OCI-LY1 (cell line): Measurements from ENCODE around the gene TBC1D2B.

Experiments
- H2AFZ ChIP-seq: fragments of 200-600 bp; sonication (generic), shearing (Covaris generic); 2 replicates; pipeline ENCODE4 v1.6.0; 2014; ENCODE audit warnings: antibody characterized with exemption, mild to moderate bottlenecking, low read length
- H3F3A ChIP-seq: fragments of 200-600 bp; sonication (generic), shearing (Covaris generic); 2 replicates; pipeline ENCODE4 v1.6.0; 2014; ENCODE audit warnings: mild to moderate bottlenecking, antibody characterized with exemption, low read length, moderate library complexity; ENCODE audit not compliant: insufficient read depth
- H3K27ac ChIP-seq: fragments of 200-600 bp; sonication (generic); 2 replicates; pipeline ENCODE4 v1.5.1; 2014; ENCODE audit warnings: low read length, mixed run types, mild to moderate bottlenecking, low read depth; ENCODE audit not compliant: poor library complexity, severe bottlenecking
- H3K27me3 ChIP-seq: fragments of 200-600 bp; sonication (generic); 2 replicates; pipeline ENCODE4 v1.6.0; 2014; ENCODE audit warnings: antibody characterized with exemption, mild to moderate bottlenecking, low read length, moderate library complexity; ENCODE audit not compliant: insufficient read depth
- H3K36me3 ChIP-seq: fragments of 200-600 bp; sonication (generic); 2 replicates; pipeline ENCODE4 v1.6.1; 2014; ENCODE audit warnings: mild to moderate bottlenecking, antibody characterized with exemption, low read length, moderate library complexity, mixed read lengths; ENCODE audit not compliant: insufficient read depth
- H3K4me1 ChIP-seq: fragments of 200-600 bp; sonication (generic); 2 replicates; pipeline ENCODE4 v1.5.1; 2014; ENCODE audit warnings: mild to moderate bottlenecking, low read length, moderate library complexity; ENCODE audit not compliant: insufficient read depth, severe bottlenecking
- H3K4me2 ChIP-seq: fragments of 200-600 bp; sonication (generic), shearing (Covaris generic); 2 replicates; pipeline ENCODE4 v1.6.1; 2014; ENCODE audit warnings: low read length
- H3K4me3 ChIP-seq: fragments of 200-600 bp; sonication (generic); 2 replicates; pipeline ENCODE4 v1.5.1; 2014; ENCODE audit warnings: low read length, low read depth, mild to moderate bottlenecking, mixed read lengths; ENCODE audit not compliant: poor library complexity, severe bottlenecking
- H3K79me2 ChIP-seq: fragments of 200-600 bp; shearing (Covaris generic); 2 replicates; pipeline ENCODE4 v1.6.1; 2016; ENCODE audit warnings: mixed run types, low read length, mixed read lengths; ENCODE audit not compliant: insufficient read depth
- H3K9ac ChIP-seq: fragments of 200-600 bp; sonication (generic), shearing (Covaris generic); 2 replicates; pipeline ENCODE4 v1.6.1; 2014; ENCODE audit warnings: mild to moderate bottlenecking, low read length, mixed read lengths
- H3K9me2 ChIP-seq: fragments of 200-600 bp; sonication (generic), shearing (Covaris generic); 2 replicates; pipeline ENCODE4 v1.6.1; 2014; ENCODE audit warnings: low read depth, mild to moderate bottlenecking, low read length, mixed read lengths
- H3K9me3 ChIP-seq: fragments of 200-600 bp; shearing (Covaris generic); 2 replicates; pipeline ENCODE4 v1.6.1; 2014; ENCODE audit warnings: low read length, mixed read lengths
- H4K20me1 ChIP-seq: fragments of 200-600 bp; sonication (generic), shearing (Covaris generic); 2 replicates; pipeline ENCODE4 v1.6.0; 2016; ENCODE audit warnings: mild to moderate bottlenecking, low read length; ENCODE audit not compliant: insufficient read depth
- EZH2 ChIP-seq: fragments of 200-600 bp; sonication (generic), shearing (Covaris generic); IDR thresholded peaks from 2 replicates; pipeline ENCODE4 v1.8.0; 2017; ENCODE audit warnings: borderline replicate concordance, mixed run types, mild to moderate bottlenecking, antibody characterized with exemption, low read length, moderate library complexity, mixed read lengths
- TF ChIP-seq, protein P1 (sequence below): fragments of 200-600 bp; sonication (generic), shearing (Covaris generic); IDR thresholded peaks from 2 replicates; pipeline ENCODE4 v1.5.1; 2017; ENCODE audit warnings: mild to moderate bottlenecking, antibody characterized with exemption, low read length, moderate library complexity, mixed read lengths

The TBC1D2B gene

DNA sequence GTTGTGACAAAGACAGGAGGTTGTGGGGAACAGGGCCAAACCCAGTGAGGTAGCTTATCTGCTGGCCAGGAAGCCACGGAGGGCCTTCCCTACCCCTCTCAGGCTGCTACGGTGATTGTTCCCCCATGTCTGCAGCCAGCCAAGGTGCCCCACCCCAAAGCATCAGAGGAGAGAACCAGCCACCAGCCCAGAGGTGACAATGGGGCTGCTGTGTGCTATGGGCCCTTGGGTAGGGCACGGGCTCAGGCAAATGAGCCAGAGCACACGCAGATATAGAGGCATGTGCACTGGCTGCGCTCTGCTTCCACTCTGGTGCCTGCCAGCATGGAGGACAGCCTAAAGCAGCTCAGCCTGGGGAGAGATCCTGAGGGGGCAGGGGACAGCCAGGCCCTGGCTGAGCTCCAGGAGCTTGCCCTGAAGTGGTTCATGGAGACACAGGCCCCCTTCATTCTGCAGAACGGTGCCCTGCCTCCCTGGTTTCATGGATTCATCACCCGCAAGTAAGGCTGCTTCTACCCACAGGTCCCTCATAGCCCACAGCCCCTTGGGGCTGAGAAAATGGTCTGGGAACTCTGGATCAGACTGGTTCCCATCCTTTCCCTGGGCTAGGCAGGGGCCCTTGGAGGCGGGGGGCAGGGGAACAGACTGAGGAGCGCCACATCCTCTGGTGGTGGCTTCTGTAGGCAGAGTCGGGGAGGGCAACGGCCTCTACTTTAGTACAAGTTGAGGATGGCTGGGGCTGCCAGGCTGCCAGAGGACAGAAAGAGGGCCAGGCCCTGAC, 14.9 kb upstream of the TBC1D2B start, which contains the start of gene SH2D7:
Gene SH2D7, plus strand, starts transcription at position 301 of the 781 bp plus-strand sequence. Its CDS starts 24 bp downstream, at position 325.
- H3K9me3 ChIP-seq = no peaks in the 10 kb centered on the region
- H3K4me1 ChIP-seq = no peaks in the 10 kb centered on the region
- H3K9ac ChIP-seq = no peak within 1 kb of the TSS
- no peak within 1 kb of the TSS for H3K4me3 ChIP-seq
- H3K27ac ChIP-seq = no peak within 1 kb of the TSS
- TF ChIP-seq, protein P1, sequence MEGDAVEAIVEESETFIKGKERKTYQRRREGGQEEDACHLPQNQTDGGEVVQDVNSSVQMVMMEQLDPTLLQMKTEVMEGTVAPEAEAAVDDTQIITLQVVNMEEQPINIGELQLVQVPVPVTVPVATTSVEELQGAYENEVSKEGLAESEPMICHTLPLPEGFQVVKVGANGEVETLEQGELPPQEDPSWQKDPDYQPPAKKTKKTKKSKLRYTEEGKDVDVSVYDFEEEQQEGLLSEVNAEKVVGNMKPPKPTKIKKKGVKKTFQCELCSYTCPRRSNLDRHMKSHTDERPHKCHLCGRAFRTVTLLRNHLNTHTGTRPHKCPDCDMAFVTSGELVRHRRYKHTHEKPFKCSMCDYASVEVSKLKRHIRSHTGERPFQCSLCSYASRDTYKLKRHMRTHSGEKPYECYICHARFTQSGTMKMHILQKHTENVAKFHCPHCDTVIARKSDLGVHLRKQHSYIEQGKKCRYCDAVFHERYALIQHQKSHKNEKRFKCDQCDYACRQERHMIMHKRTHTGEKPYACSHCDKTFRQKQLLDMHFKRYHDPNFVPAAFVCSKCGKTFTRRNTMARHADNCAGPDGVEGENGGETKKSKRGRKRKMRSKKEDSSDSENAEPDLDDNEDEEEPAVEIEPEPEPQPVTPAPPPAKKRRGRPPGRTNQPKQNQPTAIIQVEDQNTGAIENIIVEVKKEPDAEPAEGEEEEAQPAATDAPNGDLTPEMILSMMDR = no peak
- no peak for TF ChIP-seq EZH2
- H3K9me2 ChIP-seq = no peaks in the 10 kb centered on the region
- H3K36me3 ChIP-seq = no peaks in the 10 kb centered on the region
- peaks cover 3% of the 10 kb centered on the region; the same call in 1 of the 2 replicates for H3K27me3 ChIP-seq
- no peak within 1 kb of the TSS for H2AFZ ChIP-seq
- H3F3A ChIP-seq = no peaks in the 10 kb centered on the region
- H3K79me2 ChIP-seq = no peaks in the 10 kb centered on the region
- H3K4me2 ChIP-seq = no peak within 1 kb of the TSS
- no peaks in the 10 kb centered on the region for H4K20me1 ChIP-seq

GRCh38 chr15:78090422-78091063, 13.0 kb upstream of the TBC1D2B start:
- no peaks in the 10 kb centered on the region for H3K9me3 ChIP-seq
- H4K20me1 ChIP-seq = no peaks in the 10 kb centered on the region
- no peaks in the 10 kb centered on the region for H3K4me1 ChIP-seq
- H2AFZ ChIP-seq = no peak overlapping the region
- H3K79me2 ChIP-seq = no peaks in the 10 kb centered on the region
- H3K27ac ChIP-seq = no peak overlapping the region
- H3F3A ChIP-seq = no peaks in the 10 kb centered on the region
- peaks cover 3% of the 10 kb centered on the region; the same call in 1 of the 2 replicates for H3K27me3 ChIP-seq
- TF ChIP-seq, protein P1 = no peak
- H3K4me2 ChIP-seq = no peak overlapping the region
- H3K9ac ChIP-seq = no peak overlapping the region
- no peak overlapping the region for H3K4me3 ChIP-seq
- H3K9me2 ChIP-seq = no peaks in the 10 kb centered on the region
- no peaks in the 10 kb centered on the region for H3K36me3 ChIP-seq

GRCh38 chr15:78088773-78089080, 11.2 kb upstream of the TBC1D2B start:
- Histone ChIP-seq H3K27me3 (no peaks in the 10 kb centered on the region; the same call in 1 of the 2 replicates), H3K36me3 (no peaks in the 10 kb centered on the region), H3F3A (no peaks in the 10 kb centered on the region), H3K4me1 (peaks cover 10% of the 10 kb centered on the region), H4K20me1 (no peaks in the 10 kb centered on the region), H3K4me3 (no peak overlapping the region), H3K79me2 (no peaks in the 10 kb centered on the region), H3K9ac (no peak overlapping the region), H3K9me3 (no peaks in the 10 kb centered on the region), H2AFZ (no peak overlapping the region), H3K9me2 (no peaks in the 10 kb centered on the region), H3K4me2 (no peak overlapping the region), H3K27ac (no peak overlapping the region)
- TF ChIP-seq, protein P1 = no peak
- TF ChIP-seq EZH2 = no peak
